Ecto neural progenitor cell (in vitro differentiated cells): ENCODE results near the gene YAP1.
"Not testable (repeated sequence)": the region's sequence is repeated elsewhere in the genome, so short reads cannot be mapped to it uniquely, and the experiment has no call there.

Experiments used
- DNase-seq: peaks from one replicate; pipeline ENCODE4 v3.0.0-alpha.2; 2018; ENCODE audit warnings: low spot score

Gene YAP1

DNA sequence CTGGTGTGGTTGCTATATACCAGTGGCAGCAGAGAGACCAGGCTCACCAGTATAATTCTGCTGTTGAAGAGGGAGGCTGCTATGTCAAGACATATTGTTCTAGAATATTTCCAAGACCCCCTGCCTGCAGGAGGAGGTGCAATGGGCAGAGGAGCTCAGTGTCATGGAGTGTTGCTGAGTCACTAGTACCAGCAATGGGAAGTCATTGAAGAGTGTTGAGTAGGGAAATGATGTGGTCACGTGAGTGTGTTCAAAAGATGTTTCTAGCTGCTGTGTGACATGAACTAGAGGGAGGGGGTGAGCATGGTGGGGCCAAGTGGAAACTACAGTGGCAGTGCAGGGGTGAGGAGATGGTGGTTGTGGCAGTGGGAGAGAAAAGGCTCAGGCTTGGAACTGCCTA, 130.8 kb downstream of the YAP1 start:
- no peak for DNase-seq

DNA sequence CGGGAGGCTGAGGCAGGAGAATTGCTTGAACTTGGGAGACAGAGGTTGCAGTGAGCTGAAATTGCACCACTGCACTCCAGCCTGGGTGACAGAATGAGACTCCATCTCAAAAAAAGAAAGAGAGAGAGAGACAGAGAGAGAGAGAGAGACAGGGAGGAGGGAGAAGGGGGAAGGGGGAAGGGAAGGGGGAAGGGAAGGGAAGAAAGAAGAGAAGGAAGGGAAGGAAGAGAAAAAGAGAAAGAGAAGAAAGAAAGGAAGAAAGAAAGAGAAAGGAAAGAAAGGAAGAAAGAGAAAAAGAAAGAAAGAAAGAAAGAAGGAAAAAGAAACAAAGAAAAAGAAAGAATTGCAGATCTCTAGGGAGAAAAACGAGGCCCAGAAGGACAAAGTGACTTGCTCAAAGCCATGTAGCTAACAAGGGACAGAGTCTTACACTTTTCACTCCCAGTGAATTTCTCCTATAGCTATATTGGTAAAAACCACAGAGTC, 133.2 kb downstream of the YAP1 start:
- no peak for DNase-seq

DNA sequence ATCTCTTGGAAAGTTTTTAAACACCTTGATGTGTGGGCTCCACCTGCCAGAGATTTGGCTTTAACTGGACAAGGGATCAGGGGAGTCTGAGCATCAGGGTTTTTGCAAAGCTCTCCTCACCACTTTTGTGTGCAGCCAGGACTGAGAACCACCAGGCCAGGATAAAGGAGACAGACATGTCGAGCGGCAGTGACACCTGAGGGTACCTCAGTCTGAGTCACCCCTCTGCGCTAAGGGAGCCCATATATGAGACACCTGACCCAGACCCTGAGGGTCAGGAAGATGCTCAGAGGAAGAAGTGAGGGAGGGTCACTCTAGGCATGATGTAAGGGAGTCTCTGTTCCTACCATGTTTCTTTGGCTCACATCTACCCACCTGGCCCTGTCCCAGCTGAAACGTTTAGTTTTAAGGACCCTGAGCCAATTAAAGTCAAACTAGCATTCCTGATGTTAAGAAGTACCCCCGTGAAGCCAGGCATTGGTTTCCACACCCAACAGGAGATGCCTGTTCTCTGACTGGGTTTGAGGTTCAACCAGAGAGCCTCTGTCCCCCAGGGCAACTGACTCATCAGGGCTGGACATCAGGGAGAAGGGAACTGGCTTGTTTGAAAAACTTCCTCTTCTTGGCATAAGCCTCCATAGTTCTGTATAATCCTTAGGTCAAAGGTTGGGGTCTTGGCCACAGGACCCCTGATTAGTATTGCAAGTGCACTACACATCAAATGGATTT, 134.6 kb downstream of the YAP1 start:
- no peak for DNase-seq

DNA sequence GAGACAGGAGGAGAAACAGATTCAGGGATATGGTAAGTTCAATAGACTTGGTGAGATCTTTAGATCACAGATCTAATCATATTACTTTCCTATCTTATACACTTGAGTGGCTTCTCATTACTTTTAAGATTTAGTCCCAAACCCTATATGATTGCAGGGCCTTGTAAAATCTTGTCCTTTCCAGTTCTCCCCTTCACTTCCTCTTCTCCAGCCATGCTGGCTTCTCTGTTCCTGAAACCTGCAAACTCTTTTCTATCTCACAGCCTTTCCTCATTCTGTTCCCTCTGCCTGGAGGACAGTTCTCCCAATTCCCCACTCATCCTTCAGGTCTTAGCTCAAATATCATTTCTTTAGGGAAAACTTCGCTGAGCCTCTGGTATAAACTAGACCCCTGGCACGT, 141.2 kb downstream of the YAP1 start:
- DNase-seq: no peak

DNA sequence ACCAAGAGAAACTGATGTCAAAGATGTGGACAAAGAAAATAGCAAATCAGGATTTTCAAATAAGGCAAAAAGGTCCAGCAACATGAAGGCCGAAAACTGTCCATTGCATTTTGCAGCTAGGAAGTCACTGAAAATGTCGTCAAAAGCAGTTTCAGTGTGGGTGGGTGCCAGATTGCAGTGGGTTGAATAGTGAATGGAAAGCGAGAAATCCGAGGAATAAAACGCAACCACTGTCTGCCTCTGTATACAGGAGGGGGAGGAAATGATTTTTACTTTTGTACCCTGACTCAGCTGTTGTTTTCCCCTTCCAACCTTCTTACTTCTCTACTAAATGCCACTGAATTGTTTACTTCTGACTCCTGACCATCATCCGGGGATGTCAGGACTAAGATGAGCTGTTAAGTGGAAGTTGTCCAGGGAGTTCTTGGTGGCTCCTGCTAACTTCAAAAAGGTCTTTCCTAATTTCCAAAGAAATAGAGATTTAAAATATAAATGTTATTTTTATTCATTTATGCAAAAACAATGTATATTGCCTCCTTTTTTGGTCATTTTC, 142.2 kb downstream of the YAP1 start:
- no peak for DNase-seq

DNA sequence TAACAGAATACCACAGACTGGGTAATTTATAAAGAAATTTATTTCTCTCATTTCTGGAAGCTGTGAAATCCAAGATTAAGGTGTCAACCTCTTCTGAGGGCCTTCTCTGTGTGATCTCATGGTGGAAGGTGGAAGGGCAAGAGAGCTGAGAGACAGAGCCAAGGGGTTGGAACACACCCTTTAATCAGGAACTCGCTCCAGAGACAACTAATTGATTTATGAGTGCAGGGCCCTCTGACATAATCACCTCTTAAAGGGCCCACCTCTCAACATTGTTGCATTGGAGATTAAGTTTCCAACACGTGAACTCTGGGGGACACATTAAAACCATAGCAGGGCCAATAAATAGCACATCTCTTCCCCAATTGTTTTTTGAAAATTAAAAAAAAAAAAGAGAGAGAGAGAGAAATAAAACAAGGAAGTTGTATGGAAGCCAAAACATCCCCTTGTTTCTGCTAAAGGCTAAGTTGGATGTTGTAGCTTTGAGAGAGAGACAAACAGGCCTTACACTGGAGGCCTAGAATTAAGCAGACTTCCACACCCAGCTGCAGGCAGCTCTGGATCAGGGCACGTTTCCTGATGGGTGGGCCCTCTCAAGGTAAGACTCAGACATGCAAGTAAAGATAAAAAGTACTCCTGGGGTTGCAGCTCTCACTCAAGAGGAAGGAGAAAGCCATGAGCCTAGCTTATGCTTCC, 142.9 kb downstream of the YAP1 start:
- DNase-seq: no peak

DNA sequence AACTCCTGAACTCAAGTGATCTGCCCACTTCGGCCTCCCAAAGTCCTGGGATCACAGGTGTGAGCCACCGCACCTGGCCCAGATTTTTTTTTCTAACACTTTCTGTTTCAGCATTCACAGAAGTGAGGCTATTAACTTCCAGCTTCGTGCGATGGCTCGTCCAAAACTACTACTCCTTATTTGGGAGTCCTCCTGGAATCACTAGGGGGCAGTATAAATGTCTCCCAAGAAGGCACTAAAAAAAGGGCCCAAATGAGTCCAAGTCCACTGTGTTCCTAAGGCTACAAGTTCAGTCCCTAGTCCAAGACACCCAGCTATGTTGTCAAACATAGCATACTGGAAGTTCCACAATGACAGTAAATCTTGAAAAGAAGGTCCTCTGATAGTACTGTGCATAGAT, 143.8 kb downstream of the YAP1 start:
- DNase-seq: no peak

DNA sequence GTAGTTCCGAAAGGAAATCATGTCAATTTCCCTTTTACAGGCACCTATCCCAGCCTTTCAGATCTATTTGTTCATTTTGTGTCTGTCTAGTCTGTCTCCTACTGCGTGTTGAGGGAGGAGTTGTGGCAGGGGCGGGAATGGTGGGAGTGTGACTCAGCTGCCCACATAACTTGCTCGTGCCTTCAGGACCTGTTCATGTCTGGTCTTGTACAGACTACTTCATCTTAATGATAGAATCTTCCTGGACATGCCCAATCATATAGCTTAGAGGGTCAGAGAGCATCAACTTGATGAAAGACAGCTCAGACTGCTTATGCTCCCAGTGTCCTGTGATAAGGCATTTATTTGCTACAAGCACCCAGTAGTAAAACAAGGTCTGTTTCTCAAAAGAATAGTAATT, 146.0 kb downstream of the YAP1 start:
- no peak for DNase-seq

DNA sequence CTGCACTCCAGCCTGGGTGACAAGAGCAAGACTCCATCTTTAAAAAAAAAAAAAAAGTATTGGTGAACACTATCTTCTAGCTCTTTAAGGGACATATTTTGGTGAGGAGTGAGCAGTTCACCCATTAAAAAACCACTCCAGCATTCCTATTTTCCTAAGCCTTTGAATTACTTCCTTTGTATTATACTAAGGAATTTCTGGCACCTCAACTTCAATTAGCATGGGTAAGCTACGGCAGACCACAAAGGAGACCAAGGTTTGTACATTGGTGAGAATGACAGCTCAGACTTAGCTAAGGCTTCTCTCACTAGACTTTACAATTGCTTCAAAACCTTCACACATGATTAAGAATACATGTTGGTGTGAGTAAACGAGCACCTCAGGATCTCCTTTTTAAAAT, 150.0 kb downstream of the YAP1 start:
- DNase-seq: no peak

DNA sequence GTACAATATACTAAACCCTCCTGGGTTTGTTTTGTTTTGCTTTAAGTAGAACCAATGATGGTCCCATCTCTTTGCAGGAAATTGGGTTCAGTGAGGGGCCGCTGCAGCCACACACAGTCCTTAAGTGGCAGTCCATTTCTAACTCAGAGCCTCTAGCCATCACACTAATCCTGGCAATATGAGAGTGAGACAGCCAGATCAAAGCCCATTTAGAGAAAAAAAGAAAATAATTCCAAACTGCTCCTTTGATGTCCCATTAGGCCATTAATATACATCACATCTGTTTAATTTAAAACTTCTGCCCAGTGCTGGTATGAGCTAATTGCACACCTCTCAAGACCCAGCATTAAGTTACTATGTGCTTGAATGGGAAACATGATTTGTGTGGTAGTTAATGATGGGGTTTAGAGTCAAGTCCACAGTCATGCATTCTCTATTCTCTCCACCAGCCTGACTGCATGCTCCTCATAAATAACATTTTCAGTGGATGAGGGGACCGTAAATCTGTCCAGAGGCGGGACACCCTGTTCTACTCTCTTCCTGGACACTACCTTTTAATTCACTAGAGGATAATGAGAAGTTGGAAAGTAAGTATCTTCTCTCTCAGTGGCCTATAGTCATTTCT, 153.2 kb downstream of the YAP1 start:
- no peak for DNase-seq

DNA sequence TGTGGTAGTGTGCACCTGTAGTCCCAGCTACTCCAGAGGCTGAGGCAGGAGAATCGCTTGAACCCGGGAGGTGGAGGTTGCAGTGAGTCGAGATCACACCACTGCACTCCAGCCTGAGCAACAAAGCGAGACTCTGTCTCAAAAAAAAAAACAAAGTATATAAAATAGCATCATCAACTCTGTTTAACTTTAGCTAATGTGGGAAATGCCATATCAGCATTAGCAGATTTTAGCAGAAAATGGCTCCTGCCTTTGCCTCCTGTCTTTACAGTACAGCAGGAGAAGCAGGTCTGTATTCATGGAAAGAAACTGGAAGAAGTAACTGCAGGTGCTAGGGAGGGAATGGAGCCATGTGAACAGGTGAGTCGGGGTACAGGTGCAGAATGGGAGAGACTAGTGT, 154.5 kb downstream of the YAP1 start:
- DNase-seq: not testable (repeated sequence)

DNA sequence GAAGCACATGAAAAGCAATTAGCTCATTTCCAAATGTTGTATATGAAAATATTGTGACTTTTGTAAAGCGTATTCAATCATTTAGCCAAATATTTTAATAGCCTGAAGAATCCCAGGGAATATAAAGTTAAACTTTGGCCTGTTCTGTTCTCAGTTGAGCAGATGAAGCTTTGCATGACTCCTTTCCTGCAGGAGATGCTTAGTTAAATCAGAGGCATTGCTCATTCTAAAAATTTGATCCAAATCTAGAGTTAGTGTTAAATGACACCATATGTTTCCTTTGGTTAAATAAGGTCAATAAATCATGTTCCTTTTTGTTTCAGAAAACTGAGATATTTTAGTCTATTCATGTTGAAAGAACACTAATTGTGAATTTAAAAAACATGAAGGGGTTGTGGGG, 155.9 kb downstream of the YAP1 start:
- no peak for DNase-seq

DNA sequence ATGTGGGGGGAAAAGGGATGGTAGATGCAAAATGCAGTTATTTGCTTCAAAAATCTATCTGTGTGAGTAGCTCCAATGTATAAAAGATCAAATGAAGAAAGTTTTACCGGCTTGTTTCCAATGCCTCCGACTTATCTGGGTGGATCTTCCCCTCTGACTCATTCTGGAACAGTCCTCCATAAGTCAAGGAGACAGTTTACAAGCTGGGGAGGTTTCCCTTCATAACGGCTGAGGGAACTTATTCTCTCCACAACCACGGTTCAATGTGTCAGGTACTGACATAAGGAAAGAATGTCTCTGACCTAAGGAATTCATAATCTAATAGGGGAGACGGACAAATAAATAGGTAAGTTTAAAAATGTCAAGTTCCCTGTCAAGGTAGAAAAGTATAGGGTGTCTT, 157.4 kb downstream of the YAP1 start:
- no peak for DNase-seq

DNA sequence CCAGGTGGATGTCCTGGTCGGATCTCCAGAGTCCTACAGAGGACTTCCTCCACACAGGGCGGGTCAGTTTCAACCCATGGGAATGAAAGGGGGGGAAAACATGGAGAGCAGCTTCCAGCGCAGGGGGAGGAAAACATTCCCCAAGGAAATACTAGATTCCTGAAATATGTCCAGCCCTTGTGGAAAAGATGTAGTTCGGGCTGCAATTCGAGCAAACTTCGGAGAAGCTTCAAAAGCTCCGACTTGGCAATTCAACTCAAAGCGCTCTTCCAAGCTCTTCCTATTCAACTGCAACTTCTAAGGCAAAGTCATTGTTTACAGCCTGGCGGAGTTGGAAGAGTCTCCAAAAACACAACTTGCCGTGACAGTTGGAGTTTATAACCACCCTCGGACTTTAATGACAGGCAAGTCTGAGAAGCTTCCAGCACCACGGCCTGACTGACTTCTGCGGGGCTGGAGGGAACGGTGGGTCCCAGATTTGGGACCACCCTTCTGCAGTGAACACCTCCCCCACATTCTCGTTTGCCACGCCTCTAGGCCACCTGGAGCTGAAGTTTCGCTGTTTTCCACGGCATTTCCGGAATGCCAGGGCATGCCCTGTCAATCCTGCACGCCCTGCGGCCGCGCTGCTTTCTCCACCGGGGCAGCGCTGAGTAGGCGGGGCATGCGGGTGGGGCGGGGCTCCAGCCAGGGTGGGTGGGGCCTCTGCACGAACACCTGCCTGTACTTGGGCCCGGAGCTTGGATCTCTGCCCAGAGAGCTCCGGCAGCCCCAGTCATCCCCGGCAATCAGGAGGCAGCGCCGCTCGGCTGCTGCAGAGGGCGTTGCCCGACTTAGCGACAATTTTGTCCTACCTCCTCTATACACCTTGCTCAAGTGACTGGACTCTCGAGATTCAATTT, 158.1 kb downstream of the YAP1 start:
- peak; percentile 92 for DNase-seq

DNA sequence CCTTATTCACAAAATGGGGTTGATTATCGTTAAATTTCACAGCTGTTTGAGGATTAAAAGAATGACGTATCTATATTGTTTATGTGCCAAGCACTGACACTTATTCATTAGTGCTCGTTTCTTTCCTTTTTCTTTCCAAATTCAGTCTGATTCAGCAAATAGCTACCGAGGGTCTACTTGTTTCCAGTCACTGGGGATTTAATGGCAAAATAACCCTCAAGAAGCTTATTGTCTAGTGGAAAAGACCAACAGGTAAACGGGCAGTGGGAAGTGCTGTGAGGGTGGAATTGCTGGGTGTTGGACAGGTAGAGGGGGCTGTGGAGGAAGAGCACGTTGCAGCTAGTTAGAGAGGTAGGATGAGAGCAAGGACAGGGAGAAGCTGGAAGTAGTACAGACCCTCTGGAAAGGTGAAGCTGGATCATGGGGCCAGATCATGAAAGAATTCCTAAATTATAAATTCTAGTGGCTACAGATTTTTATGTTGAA, 158.8 kb downstream of the YAP1 start:
- no peak for DNase-seq

DNA sequence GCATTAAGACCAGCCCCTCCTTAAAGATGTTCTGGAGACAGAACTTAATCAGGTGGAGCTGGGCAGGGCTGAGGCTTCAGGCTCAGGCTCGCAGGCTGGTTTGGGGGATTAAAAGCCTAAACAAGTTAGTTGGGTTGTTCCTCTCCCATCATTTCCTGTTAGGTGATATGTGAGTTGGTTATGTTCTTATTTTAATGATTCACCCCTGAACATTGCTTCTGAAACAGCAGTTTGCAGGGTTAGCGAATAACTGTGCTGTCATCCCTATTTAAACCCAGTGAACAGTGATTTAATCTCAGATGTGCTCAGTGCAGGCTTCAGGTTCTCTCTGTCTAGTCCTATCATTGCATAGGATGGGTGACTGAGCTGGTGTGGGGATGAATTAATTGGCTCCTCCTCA, 159.7 kb downstream of the YAP1 start:
- no peak for DNase-seq

DNA sequence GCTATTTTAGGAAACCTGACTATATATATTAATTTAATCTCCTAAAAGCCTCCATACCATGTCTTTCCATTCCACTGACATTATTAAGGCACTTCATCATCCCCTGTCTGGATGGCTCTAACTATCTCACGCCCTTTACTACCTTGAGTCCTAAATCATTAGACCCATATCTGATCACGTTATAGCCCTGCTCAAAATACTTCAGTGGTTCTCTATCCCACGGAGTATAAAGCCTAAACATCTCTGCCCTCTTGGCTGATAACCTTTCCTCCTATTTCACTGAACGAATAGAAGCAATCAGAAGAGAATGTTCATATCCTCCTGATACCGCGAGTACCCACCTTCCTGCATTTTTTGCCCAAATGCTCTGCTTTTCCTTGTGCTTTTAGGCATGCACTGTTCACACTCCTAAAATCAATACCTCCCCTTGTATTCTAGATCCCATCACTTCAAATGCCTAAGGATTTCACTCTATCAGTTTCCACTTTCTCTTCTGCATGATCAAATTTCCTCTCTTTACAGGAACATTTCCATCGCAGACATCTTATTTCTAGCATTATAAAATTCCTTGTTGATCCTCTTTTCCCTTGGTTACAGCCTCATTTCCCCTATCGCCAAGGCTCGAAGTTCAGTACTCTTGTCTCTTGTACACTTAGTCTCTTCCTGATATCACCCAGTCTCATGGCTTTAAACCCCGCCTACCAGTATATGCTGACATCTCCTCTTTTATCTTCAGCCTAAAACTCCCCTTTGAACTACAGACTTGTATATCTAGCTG, 162.0 kb downstream of the YAP1 start:
- DNase-seq: no peak

DNA sequence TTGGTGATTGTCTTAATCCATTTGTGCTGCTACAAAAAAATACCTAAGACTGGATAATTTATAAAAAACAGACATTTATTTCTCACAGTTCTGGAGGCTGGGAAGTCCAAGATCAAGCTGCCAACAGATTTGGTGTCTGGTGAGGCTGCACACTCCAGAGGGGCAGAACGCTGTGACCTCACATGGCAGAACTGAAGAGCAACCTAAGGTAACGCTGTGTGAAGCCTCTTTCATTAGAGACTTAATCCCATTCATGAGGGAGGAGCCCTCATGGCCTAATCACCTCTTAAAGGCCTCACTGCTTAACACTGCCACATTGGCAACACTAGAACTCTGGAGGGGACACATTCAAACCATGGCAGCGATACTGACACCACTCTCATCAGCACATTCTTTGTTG, 164.4 kb downstream of the YAP1 start:
- DNase-seq: no peak

DNA sequence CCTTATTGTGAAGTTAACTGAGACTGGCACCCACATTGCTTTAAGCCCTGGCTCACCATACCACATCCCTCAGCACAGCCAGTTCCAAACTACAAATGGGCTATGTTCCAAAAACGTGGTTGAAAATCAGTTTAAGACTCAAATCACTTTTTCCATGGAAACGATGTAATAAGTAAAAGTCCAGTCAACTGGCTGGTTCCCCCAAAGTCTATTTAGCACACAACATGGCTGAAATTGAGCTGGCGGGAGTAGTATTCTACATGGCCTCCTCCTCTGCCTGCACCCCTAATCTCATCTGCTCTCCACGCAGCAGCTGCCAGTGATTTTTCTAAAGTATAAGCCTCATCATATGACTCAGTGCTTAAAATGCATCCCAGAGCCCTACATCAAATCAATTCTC, 166.1 kb downstream of the YAP1 start:
- no peak for DNase-seq

DNA sequence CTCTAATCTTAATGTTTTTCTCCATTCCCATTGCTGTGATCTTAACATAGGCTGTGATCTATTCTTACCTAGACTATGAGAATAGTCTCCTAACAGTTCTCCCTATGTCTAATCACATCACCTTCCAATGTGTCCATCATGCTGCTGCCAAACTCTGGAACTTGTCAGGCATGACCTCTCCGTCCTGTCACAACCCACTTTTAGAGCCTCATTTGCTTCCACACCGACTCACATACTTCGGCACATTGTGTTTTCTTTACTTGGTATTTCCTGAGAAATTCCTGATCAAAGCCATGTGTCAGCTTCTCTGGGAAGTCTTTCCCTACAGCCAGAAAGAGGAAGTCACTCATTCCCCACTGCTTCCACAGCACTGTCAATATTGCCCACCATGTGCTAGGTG, 166.5 kb downstream of the YAP1 start:
- DNase-seq: no peak

DNA sequence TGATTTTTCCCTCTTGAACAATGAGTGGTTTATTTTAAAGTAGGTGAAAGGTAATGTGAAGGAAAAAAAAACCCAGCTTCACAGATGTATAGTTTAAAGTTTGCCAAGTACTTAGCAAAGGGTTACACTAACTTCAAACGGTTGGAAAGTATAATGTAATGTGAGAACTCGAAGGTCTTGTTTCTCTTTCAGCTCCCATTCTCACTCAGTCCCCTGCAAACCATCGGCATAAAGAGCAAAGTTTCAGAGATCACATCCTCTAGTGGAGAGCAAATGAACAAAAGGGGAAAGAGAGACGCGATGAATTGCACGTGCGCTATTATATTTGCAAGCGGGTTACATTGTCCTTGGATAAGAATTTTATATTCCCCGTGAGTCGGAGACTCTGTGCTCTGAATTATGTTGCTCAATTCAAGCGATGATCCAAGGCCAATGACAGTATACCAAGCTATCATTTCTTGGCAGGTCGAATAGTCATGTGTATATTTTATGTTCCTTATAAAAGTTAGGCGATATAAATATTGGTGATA, 169.5 kb downstream of the YAP1 start:
- DNase-seq: no peak
